H1 (cell line): ENCODE results near the gene RRBP1. TPM values are rescaled to one million over a fixed set of nuclear protein-coding genes. Genes with fewer than 3 reads are reported as not detected.

Experiments used
- CTCF ChIA-PET: fragments of 300-600 bp; sonication (Branson Sonifier 250); formaldehyde crosslinking; loops from one replicate; lab custom pipeline; 2021; ENCODE audit not compliant: partially characterized antibody; lab: Charles Lee
- POLR2A ChIA-PET: fragments of 300-600 bp; sonication (Branson Sonifier 250); formaldehyde crosslinking; loops from one replicate; lab custom pipeline; 2021; ENCODE audit warnings: inconsistent platforms; ENCODE audit not compliant: partially characterized antibody; lab: Charles Lee
- DNase-seq, 2 experiments: peaks; one replicate each; pipeline versions ENCODE4 v3.0.0 to v3.0.0-alpha.2; 2010 to 2022; ENCODE audit warnings: low spot score in 2 of 2, low read depth in 1 of 2, mixed read lengths in 1 of 2
- FAIRE-seq: peaks from 2 replicates; lab custom pipeline; 2011; peaks lifted over from hg19 to GRCh38; lab: Jason Lieb, UNC
- H2AFZ ChIP-seq: 2 replicates; pipeline ENCODE4 v1.8.1; 2012; ENCODE audit warnings: low read length, inconsistent platforms
- H2AK5ac ChIP-seq: 2 replicates; pipeline ENCODE4 v1.6.1; 2013; ENCODE audit warnings: low read depth, low read length
- H2BK120ac ChIP-seq: replicated peaks from 2 replicates; pipeline ENCODE3; 2013; ENCODE audit warnings: low read depth, low read length, inconsistent platforms
- H2BK12ac ChIP-seq: 2 replicates; pipeline ENCODE4 v1.6.1; 2013; ENCODE audit warnings: low read depth, low read length
- H2BK15ac ChIP-seq: 2 replicates; pipeline ENCODE4 v1.6.1; 2013; ENCODE audit warnings: low read length
- H2BK20ac ChIP-seq: 2 replicates; pipeline ENCODE4 v1.6.1; 2013; ENCODE audit warnings: low read length
- H2BK5ac ChIP-seq: 2 replicates; pipeline ENCODE4 v1.6.1; 2013; ENCODE audit warnings: low read depth, low read length
- H3K14ac ChIP-seq: 2 replicates; pipeline ENCODE4 v1.6.1; 2013; ENCODE audit warnings: inconsistent platforms; ENCODE audit not compliant: insufficient read length
- H3K18ac ChIP-seq: 2 replicates; pipeline ENCODE4 v1.6.1; 2013; ENCODE audit warnings: low read length; ENCODE audit errors: extremely low read depth
- H3K23ac ChIP-seq: 2 replicates; pipeline ENCODE4 v1.6.1; 2013; ENCODE audit warnings: inconsistent platforms; ENCODE audit not compliant: insufficient read length
- H3K23me2 ChIP-seq: 2 replicates; pipeline ENCODE4 v1.6.1; 2013; ENCODE audit warnings: low read depth, low read length
- H3K27ac ChIP-seq: 2 replicates; pipeline ENCODE4 v1.6.1; 2011; ENCODE audit warnings: low read depth, low read length, inconsistent platforms
- H3K27me3 ChIP-seq, 4 experiments: replicated peaks in 1 of 4; 1 replicate in 1 of 4; 2 replicates in 3 of 4; pipeline versions ENCODE4 v1.6.1 to v1.8.1; 2011 to 2013; ENCODE audit warnings: low read length in 3 of 4, mild to moderate bottlenecking in 3 of 4, inconsistent platforms in 2 of 4, mixed read lengths in 2 of 4, moderate library complexity in 1 of 4; ENCODE audit not compliant: control insufficient read depth in 3 of 4, insufficient read depth in 3 of 4; ENCODE audit errors: extremely low read depth in 1 of 4
- H3K36me3 ChIP-seq, 4 experiments: 2 replicates each; pipeline versions ENCODE4 v1.6.1 to v1.8.1; 2011 to 2013; ENCODE audit warnings: mild to moderate bottlenecking in 4 of 4, low read length in 3 of 4, moderate library complexity in 2 of 4, control low read depth in 1 of 4, inconsistent platforms in 1 of 4; ENCODE audit not compliant: insufficient read depth in 4 of 4, control insufficient read depth in 2 of 4
- H3K4ac ChIP-seq: replicated peaks from 2 replicates; pipeline ENCODE3; 2013; ENCODE audit warnings: low read length, low read depth, mixed read lengths, inconsistent platforms; ENCODE audit not compliant: insufficient read length
- H3K4me1 ChIP-seq, 4 experiments: replicated peaks in 1 of 4; 1 replicate in 1 of 4; 2 replicates in 3 of 4; pipeline versions ENCODE4 v1.6.1 to v1.8.1; 2011 to 2013; ENCODE audit warnings: low read length in 3 of 4, inconsistent platforms in 2 of 4, mixed read lengths in 1 of 4; ENCODE audit not compliant: insufficient read depth in 4 of 4, control insufficient read depth in 3 of 4
- H3K4me2 ChIP-seq, 2 experiments: 2 replicates each; pipeline versions ENCODE4 v1.6.1 to v1.8.1; 2011 to 2013; ENCODE audit warnings: low read depth in 2 of 2, low read length in 2 of 2, control low read depth in 1 of 2, inconsistent platforms in 1 of 2, mild to moderate bottlenecking in 1 of 2; ENCODE audit not compliant: insufficient read depth in 1 of 2
- H3K4me3 ChIP-seq, 4 experiments: fragments of 200-600, 300-600 bp in 1 of 4; sonication (generic), shearing (Covaris generic), sonication (Bioruptor Twin) in 1 of 4; 2 replicates each; pipeline versions ENCODE4 v1.5.1 to v1.8.1; 2011 to 2016; ENCODE audit warnings: low read length in 4 of 4, low read depth in 3 of 4, control low read depth in 2 of 4, inconsistent platforms in 2 of 4, mild to moderate bottlenecking in 2 of 4, mixed read lengths in 1 of 4, moderate library complexity in 1 of 4; ENCODE audit not compliant: insufficient read depth in 2 of 4; ENCODE audit errors: extremely low read depth in 1 of 4
- H3K56ac ChIP-seq: replicated peaks from 2 replicates; pipeline ENCODE3; 2013; ENCODE audit warnings: low read depth, mild to moderate bottlenecking, mixed read lengths, low read length, inconsistent platforms; ENCODE audit not compliant: insufficient read length
- H3K79me1 ChIP-seq: 2 replicates; pipeline ENCODE4 v1.6.1; 2013; ENCODE audit warnings: low read depth, low read length, control low read depth
- H3K79me2 ChIP-seq, 2 experiments: 2 replicates each; pipeline versions ENCODE4 v1.6.1 to v1.8.1; 2012 to 2013; ENCODE audit warnings: low read length in 2 of 2, mild to moderate bottlenecking in 2 of 2, inconsistent platforms in 1 of 2; ENCODE audit not compliant: insufficient read depth in 2 of 2, control insufficient read depth in 1 of 2
- H3K9ac ChIP-seq, 4 experiments: replicated peaks in 1 of 4; 1 replicate in 1 of 4; 2 replicates in 3 of 4; pipeline versions ENCODE4 v1.6.1 to v1.8.1; 2011 to 2013; ENCODE audit warnings: low read depth in 3 of 4, low read length in 3 of 4, control low read depth in 2 of 4, mild to moderate bottlenecking in 2 of 4, moderate library complexity in 2 of 4, inconsistent platforms in 1 of 4; ENCODE audit errors: extremely low read depth in 1 of 4
- H3K9me3 ChIP-seq, 2 experiments: 2 replicates each; pipeline versions ENCODE4 v1.6.1 to v1.8.1; 2012 to 2013; ENCODE audit warnings: mild to moderate bottlenecking in 2 of 2, moderate library complexity in 2 of 2, control low read depth in 1 of 2, inconsistent platforms in 1 of 2, low read depth in 1 of 2, low read length in 1 of 2, mixed read lengths in 1 of 2; ENCODE audit not compliant: insufficient read depth in 2 of 2
- H4K20me1 ChIP-seq, 2 experiments: replicated peaks in 1 of 2; 2 replicates each; pipeline versions ENCODE3 to v1.8.1; 2011 to 2013; ENCODE audit warnings: inconsistent platforms in 2 of 2, low read length in 2 of 2, mild to moderate bottlenecking in 1 of 2; ENCODE audit not compliant: insufficient read depth in 2 of 2, control insufficient read depth in 1 of 2
- H4K5ac ChIP-seq: 2 replicates; pipeline ENCODE4 v1.6.1; 2013; ENCODE audit warnings: low read length, low read depth, mixed read lengths, inconsistent platforms; ENCODE audit not compliant: insufficient read length
- H4K8ac ChIP-seq: 2 replicates; pipeline ENCODE4 v1.8.0; 2013; ENCODE audit warnings: mild to moderate bottlenecking, moderate library complexity, low read length, inconsistent platforms; ENCODE audit not compliant: insufficient read depth; ENCODE audit errors: extremely low read depth
- H4K91ac ChIP-seq: replicated peaks from 2 replicates; pipeline ENCODE3; 2013; ENCODE audit warnings: low read length, mixed read lengths, inconsistent platforms; ENCODE audit not compliant: insufficient read length
- ATF3 ChIP-seq: IDR thresholded peaks from 2 replicates; pipeline ENCODE4 v1.6.1; 2011; ENCODE audit warnings: low read depth, mild to moderate bottlenecking, low read length; ENCODE audit not compliant: insufficient read depth
- CEBPB ChIP-seq: IDR thresholded peaks from 2 replicates; pipeline ENCODE4 v1.6.1; 2012; ENCODE audit warnings: low read depth, low read length
- EP300 ChIP-seq, 2 experiments: IDR thresholded peaks; 1 replicate in 1 of 2; 2 replicates in 1 of 2; pipeline ENCODE4 v1.6.1; 2011 to 2012; ENCODE audit warnings: low read depth in 2 of 2, low read length in 2 of 2, mild to moderate bottlenecking in 2 of 2, borderline replicate concordance in 1 of 2, inconsistent platforms in 1 of 2, moderate library complexity in 1 of 2
- KDM4A ChIP-seq: IDR thresholded peaks from one replicate; pipeline ENCODE4 v1.7.1; 2012; ENCODE audit warnings: low read depth, mild to moderate bottlenecking, moderate library complexity, low read length, inconsistent platforms; ENCODE audit not compliant: severe bottlenecking
- NANOG ChIP-seq: IDR thresholded peaks from 2 replicates; pipeline ENCODE4 v1.6.1; 2011; ENCODE audit warnings: low read length, low read depth, mild to moderate bottlenecking, inconsistent platforms; ENCODE audit not compliant: insufficient read depth, poor library complexity, severe bottlenecking
- POLR2AphosphoS5 ChIP-seq: IDR thresholded peaks from 2 replicates; pipeline ENCODE4 v1.6.1; 2011; ENCODE audit warnings: low read depth, low read length
- RFX5 ChIP-seq: IDR thresholded peaks from 2 replicates; pipeline ENCODE4 v1.6.1; 2011; ENCODE audit warnings: low read depth, low read length, improper control_type of control experiment, borderline replicate concordance
- SIRT6 ChIP-seq: IDR thresholded peaks from one replicate; pipeline ENCODE4 v1.7.1; 2012; ENCODE audit warnings: low read length, inconsistent platforms
- TEAD4 ChIP-seq: IDR thresholded peaks from 2 replicates; pipeline ENCODE4 v1.6.1; 2012; ENCODE audit warnings: low read depth, low read length, inconsistent platforms, mixed read lengths
- YY1 ChIP-seq: IDR thresholded peaks from 2 replicates; pipeline ENCODE4 v1.6.1; 2011; ENCODE audit warnings: low read depth, mild to moderate bottlenecking, low read length
- WGBS, 2 experiments: shearing (Covaris generic) in 1 of 2; methylation state at CpG; one replicate each; pipeline versions ENCODE4 v1.1.6 to v1.1.7; 2013 to 2015; ENCODE audit warnings: low lambda C conversion rate in 2 of 2, mixed read lengths in 2 of 2, inconsistent platforms in 1 of 2, low coverage in 1 of 2, missing lambda C conversion rate in 1 of 2; ENCODE audit not compliant: insufficient replicate concordance in 2 of 2, insufficient coverage in 1 of 2, insufficient read length in 1 of 2; ENCODE audit errors: extremely low coverage in 1 of 2, missing lambda C conversion rate in 1 of 2; 5-methylcytosine and 5-hydroxymethylcytosine counted together
- polyA plus RNA-seq, 7 experiments: library from polyadenylated mRNA; depleted of rRNA in 3 of 7; stranded (reverse) in 5 of 7; unstranded in 2 of 7; fragments of >200 nt in 5 of 7; fragments of 200-250 nt in 2 of 7; gene quantifications; 1 replicate in 5 of 7; 2 replicates in 1 of 7; 4 replicates in 1 of 7; pipeline versions ENCODE4 v1.2.1 to v1.2.3, GENCODE V29; 2011 to 2013; ENCODE audit warnings: missing spikeins in 2 of 7, mixed read lengths in 2 of 7
- total RNA-seq: library from RNA; stranded (reverse); fragmentation: NEBNext Ultra II Directional; extraction: Animal tissue kit (Norgen Biotek cat#: 25700); gene quantifications from 2 replicates; pipeline ENCODE4 v1.2.1, GENCODE V29; 2021

The RRBP1 gene
- total and polyA plus RNA-seq, 2 of the 8 experiments (the other 6 are each of a cell fraction or from before 2014, with no cell fraction given) = 15.9 to 157 TPM

GRCh38 chr20:17625246-17626051 is 56.6 kb downstream of the RRBP1 start:
- Histone ChIP-seq H3K18ac (no peak overlapping the region), H4K20me1 (peaks cover 0 to 8% of the 10 kb centered on the region in 2 experiments), H3K23me2 (no peaks in the 10 kb centered on the region), H3K27me3 (no peaks in the 10 kb centered on the region), H4K5ac (no peak overlapping the region), H4K91ac (no peak overlapping the region), H3K14ac (no peak overlapping the region), H2BK120ac (no peak overlapping the region), H4K8ac (no peak overlapping the region), H3K27ac (no peak overlapping the region), H3K36me3 (peaks cover 8 to 72% (median 34%) of the 10 kb centered on the region in 4 experiments), H2AFZ (no peak overlapping the region), H2AK5ac (no peak overlapping the region), H3K4me3 (no peak overlapping the region), H2BK5ac (no peak overlapping the region), H2BK12ac (no peak overlapping the region), H2BK20ac (no peak overlapping the region), H3K79me1 (no peaks in the 10 kb centered on the region), H2BK15ac (no peak overlapping the region), H3K23ac (no peak overlapping the region), H3K79me2 (no peaks in the 10 kb centered on the region), H3K4ac (no peak overlapping the region), H3K56ac (no peak overlapping the region), H3K9ac (no peak overlapping the region), H3K4me2 (no peak overlapping the region), H3K4me1 (no peaks in the 10 kb centered on the region), H3K9me3 (no peaks in the 10 kb centered on the region)
- TF ChIP-seq TEAD4 = no peak
- TF ChIP-seq RFX5 = no peak
- no peak for TF ChIP-seq POLR2AphosphoS5
- no peak for TF ChIP-seq YY1
- no peak for TF ChIP-seq EP300 (IDR thresholded peaks at IDR 0.05; ENCODE audit: borderline replicate concordance in 1 of 2, low read depth in 2 of 2, low read length in 2 of 2)
- TF ChIP-seq ATF3 = no peak
- TF ChIP-seq SIRT6 = no peak
- TF ChIP-seq NANOG = no peak
- no peak for TF ChIP-seq KDM4A
- TF ChIP-seq CEBPB = no peak
- DNase-seq (no peak), FAIRE-seq (no peak)
- ChIA-PET CTCF (interaction anchor here (0.6 to 2.0 kb wide), 9 partner anchors 8 to 274 kb away, joined by 3 to 6 read pairs (median 3); no protein-coding TSS in a partner anchor), POLR2A (interaction anchor here (1.1 to 1.6 kb wide), 2 partner anchors 9 to 55 kb away, joined by 3 to 6 read pairs; partner anchors contain the start of gene DSTN)
- WGBS, 2 experiments = 93% methylated on average over 22 of the region's 27 CpGs; no CpG with 5 or more reads in 1 of the 2 experiments
